ENCODE measurements around the gene KRT76. TPM values are rescaled to one million over a fixed set of nuclear protein-coding genes. Genes with fewer than 3 reads are reported as not detected.

Gene KRT76
- not detected in 2 replicates for total RNA-seq (2012; rRNA removed)

- H3K4me2 ChIP-seq (ENCODE audit: low read length): no peak within 1 kb of the TSS
- H3K27me3 ChIP-seq (ENCODE audit: control insufficient read depth, insufficient read depth, low read length): peaks cover 86% of the 10 kb centered on the region
- H3K9ac ChIP-seq (ENCODE audit: low read depth, low read length): no peak within 1 kb of the TSS
- H3K4me3 ChIP-seq (ENCODE audit: low read length): no peak within 1 kb of the TSS
- no peaks in the 10 kb centered on the region for H3K4me1 ChIP-seq (ENCODE audit: control insufficient read depth, insufficient read depth, low read length)
- no peaks in the 10 kb centered on the region for H3K36me3 ChIP-seq (ENCODE audit: insufficient read depth, low read length)
- no peaks in the 10 kb centered on the region for H3K9me3 ChIP-seq (replicated peaks; ENCODE audit: low read length)
Observed at GRCh38 chr12:52776913-52777395, at the start of gene KRT76. KRT76 (minus strand) TSS chr12:52777345; CDS start chr12:52777291, 54 bp downstream.

GRCh38 chr12:52825961-52826360 lies 48.8 kb upstream of the KRT76 start:
- Histone ChIP-seq H3K27me3 (ENCODE audit: control insufficient read depth, insufficient read depth, low read length) (peaks cover 72% of the 10 kb centered on the region), H3K9ac (ENCODE audit: low read depth, low read length) (no peak overlapping the region), H3K9me3 (replicated peaks; ENCODE audit: low read length) (no peaks in the 10 kb centered on the region), H3K36me3 (ENCODE audit: insufficient read depth, low read length) (no peaks in the 10 kb centered on the region), H3K4me3 (ENCODE audit: low read length) (no peak overlapping the region), H3K4me1 (ENCODE audit: control insufficient read depth, insufficient read depth, low read length) (no peaks in the 10 kb centered on the region), H3K4me2 (ENCODE audit: low read length) (no peak overlapping the region)

- Histone ChIP-seq H3K9me3 (replicated peaks; ENCODE audit: low read length) (no peaks in the 10 kb centered on the region), H3K36me3 (ENCODE audit: insufficient read depth, low read length) (no peaks in the 10 kb centered on the region), H3K9ac (ENCODE audit: low read depth, low read length) (no peak overlapping the region), H3K4me3 (ENCODE audit: low read length) (no peak overlapping the region), H3K4me1 (ENCODE audit: control insufficient read depth, insufficient read depth, low read length) (no peaks in the 10 kb centered on the region), H3K27me3 (ENCODE audit: control insufficient read depth, insufficient read depth, low read length) (peaks cover 73% of the 10 kb centered on the region), H3K4me2 (ENCODE audit: low read length) (no peak overlapping the region)
Observed at GRCh38 chr12:52824741-52825410, 47.7 kb upstream of the KRT76 start.

GRCh38 chr12:52823761-52824450 lies 46.8 kb upstream of the KRT76 start:
- Histone ChIP-seq H3K9me3 (replicated peaks; ENCODE audit: low read length) (no peaks in the 10 kb centered on the region), H3K4me2 (ENCODE audit: low read length) (no peak overlapping the region), H3K36me3 (ENCODE audit: insufficient read depth, low read length) (no peaks in the 10 kb centered on the region), H3K4me1 (ENCODE audit: control insufficient read depth, insufficient read depth, low read length) (no peaks in the 10 kb centered on the region), H3K27me3 (ENCODE audit: control insufficient read depth, insufficient read depth, low read length) (peaks cover 68% of the 10 kb centered on the region), H3K9ac (ENCODE audit: low read depth, low read length) (no peak overlapping the region), H3K4me3 (ENCODE audit: low read length) (no peak overlapping the region)

- H3K9ac ChIP-seq (ENCODE audit: low read depth, low read length): no peak overlapping the region
- H3K9me3 ChIP-seq (replicated peaks; ENCODE audit: low read length): no peaks in the 10 kb centered on the region
- H3K4me3 ChIP-seq (ENCODE audit: low read length): no peak overlapping the region
- H3K4me2 ChIP-seq (ENCODE audit: low read length): no peak overlapping the region
- no peaks in the 10 kb centered on the region for H3K4me1 ChIP-seq (ENCODE audit: control insufficient read depth, insufficient read depth, low read length)
- H3K36me3 ChIP-seq (ENCODE audit: insufficient read depth, low read length): no peaks in the 10 kb centered on the region
- H3K27me3 ChIP-seq (ENCODE audit: control insufficient read depth, insufficient read depth, low read length): peaks cover 70% of the 10 kb centered on the region
Observed at GRCh38 chr12:52822771-52823510, 45.8 kb upstream of the KRT76 start.

- no peak overlapping the region for H3K9ac ChIP-seq (ENCODE audit: low read depth, low read length)
- H3K9me3 ChIP-seq (replicated peaks; ENCODE audit: low read length): no peaks in the 10 kb centered on the region
- peaks cover 76% of the 10 kb centered on the region for H3K27me3 ChIP-seq (ENCODE audit: control insufficient read depth, insufficient read depth, low read length)
- no peaks in the 10 kb centered on the region for H3K4me1 ChIP-seq (ENCODE audit: control insufficient read depth, insufficient read depth, low read length)
- no peak overlapping the region for H3K4me3 ChIP-seq (ENCODE audit: low read length)
- no peak overlapping the region for H3K4me2 ChIP-seq (ENCODE audit: low read length)
- H3K36me3 ChIP-seq (ENCODE audit: insufficient read depth, low read length): no peaks in the 10 kb centered on the region
Observed at GRCh38 chr12:52821826-52822660, 44.9 kb upstream of the KRT76 start.

- H3K27me3 ChIP-seq (ENCODE audit: control insufficient read depth, insufficient read depth, low read length): peaks cover 79% of the 10 kb centered on the region
Observed at GRCh38 chr12:52821071-52821730, 44.1 kb upstream of the KRT76 start.

GRCh38 chr12:52820521-52820920 lies 43.4 kb upstream of the KRT76 start:
- Histone ChIP-seq H3K36me3 (ENCODE audit: insufficient read depth, low read length) (no peaks in the 10 kb centered on the region), H3K9me3 (replicated peaks; ENCODE audit: low read length) (no peaks in the 10 kb centered on the region), H3K9ac (ENCODE audit: low read depth, low read length) (no peak overlapping the region), H3K4me1 (ENCODE audit: control insufficient read depth, insufficient read depth, low read length) (no peaks in the 10 kb centered on the region), H3K4me3 (ENCODE audit: low read length) (no peak overlapping the region), H3K27me3 (ENCODE audit: control insufficient read depth, insufficient read depth, low read length) (peaks cover 75% of the 10 kb centered on the region), H3K4me2 (ENCODE audit: low read length) (no peak overlapping the region)

More at GRCh38 chr12:52821071-52821730, 44.1 kb upstream of the KRT76 start:
- Histone ChIP-seq H3K9me3 (replicated peaks; ENCODE audit: low read length) (no peaks in the 10 kb centered on the region), H3K4me3 (ENCODE audit: low read length) (no peak overlapping the region), H3K4me2 (ENCODE audit: low read length) (no peak overlapping the region), H3K4me1 (ENCODE audit: control insufficient read depth, insufficient read depth, low read length) (no peaks in the 10 kb centered on the region), H3K36me3 (ENCODE audit: insufficient read depth, low read length) (no peaks in the 10 kb centered on the region), H3K9ac (ENCODE audit: low read depth, low read length) (no peak overlapping the region)

- H3K4me3 ChIP-seq (ENCODE audit: low read length): no peak overlapping the region
- H3K36me3 ChIP-seq (ENCODE audit: insufficient read depth, low read length): no peaks in the 10 kb centered on the region
- peaks cover 70% of the 10 kb centered on the region for H3K27me3 ChIP-seq (ENCODE audit: control insufficient read depth, insufficient read depth, low read length)
- H3K9ac ChIP-seq (ENCODE audit: low read depth, low read length): no peak overlapping the region
- no peaks in the 10 kb centered on the region for H3K4me1 ChIP-seq (ENCODE audit: control insufficient read depth, insufficient read depth, low read length)
- H3K4me2 ChIP-seq (ENCODE audit: low read length): no peak overlapping the region
- no peaks in the 10 kb centered on the region for H3K9me3 ChIP-seq (replicated peaks; ENCODE audit: low read length)
Observed at GRCh38 chr12:52819731-52820510, 42.8 kb upstream of the KRT76 start.

- no peaks in the 10 kb centered on the region for H3K9me3 ChIP-seq (replicated peaks; ENCODE audit: low read length)
- H3K9ac ChIP-seq (ENCODE audit: low read depth, low read length): no peak overlapping the region
- H3K4me3 ChIP-seq (ENCODE audit: low read length): no peak overlapping the region
- no peaks in the 10 kb centered on the region for H3K36me3 ChIP-seq (ENCODE audit: insufficient read depth, low read length)
- no peak overlapping the region for H3K4me2 ChIP-seq (ENCODE audit: low read length)
- peaks cover 67% of the 10 kb centered on the region for H3K27me3 ChIP-seq (ENCODE audit: control insufficient read depth, insufficient read depth, low read length)
- H3K4me1 ChIP-seq (ENCODE audit: control insufficient read depth, insufficient read depth, low read length): no peaks in the 10 kb centered on the region
Observed at GRCh38 chr12:52818887-52819420, 41.8 kb upstream of the KRT76 start.

Measured in skeletal muscle satellite cell (primary cell).